HepG2 (cell line): ENCODE results near the gene ALOX5. TPM values are rescaled to one million over a fixed set of nuclear protein-coding genes. Genes with fewer than 3 reads are reported as not detected.

Experiments
- BCL6 ChIP-seq: IDR thresholded peaks from 2 replicates; pipeline ENCODE4 v1.6.1; 2016; ENCODE audit warnings: missing genetic modification reagents, missing compliant biosample characterization
- MIER2 ChIP-seq: IDR thresholded peaks from 2 replicates; pipeline ENCODE4 v1.6.1; 2016; ENCODE audit warnings: missing biosample characterization, missing genetic modification reagents
- PPARG ChIP-seq: conservative IDR thresholded peaks from 2 replicates; pipeline ENCODE4 v1.6.1; 2016; ENCODE audit warnings: missing biosample characterization, missing genetic modification reagents
- SMYD3 ChIP-seq: sonication (generic); formaldehyde crosslinking; IDR thresholded peaks from 2 replicates; pipeline ENCODE4 v1.8.1; 2023; ENCODE audit warnings: mild to moderate bottlenecking, missing genetic modification reagents
- ZNF382 ChIP-seq: sonication (generic); formaldehyde crosslinking; IDR thresholded peaks from 2 replicates; pipeline ENCODE4 v1.5.0; 2020; ENCODE audit warnings: missing genetic modification reagents, mild to moderate bottlenecking, borderline replicate concordance
- ZNF547 ChIP-seq: sonication (generic); formaldehyde crosslinking; IDR thresholded peaks from 2 replicates; pipeline ENCODE4 v1.5.1; 2020; ENCODE audit warnings: mild to moderate bottlenecking, missing genetic modification reagents
- ZNF781 ChIP-seq: sonication (generic); formaldehyde crosslinking; IDR thresholded peaks from 2 replicates; pipeline ENCODE4 v1.5.1; 2020; ENCODE audit warnings: borderline replicate concordance, mild to moderate bottlenecking, missing genetic modification reagents; ENCODE audit errors: not compliant biosample characterization
- ZNF850 ChIP-seq: sonication (generic); formaldehyde crosslinking; conservative IDR thresholded peaks from 2 replicates; pipeline ENCODE4 v1.9.0; 2021; ENCODE audit warnings: mild to moderate bottlenecking, missing genetic modification reagents
- polyA plus RNA-seq, 8 experiments: library from polyadenylated mRNA; depleted of rRNA in 3 of 8; stranded (reverse) in 7 of 8; unstranded in 1 of 8; fragments of >200 nt; fragmentation: Illumina TruSeq in 4 of 8; extraction: Trizol in 4 of 8; gene quantifications; 2 replicates each; pipeline versions ENCODE4 v1.2.1 to v1.2.3, GENCODE V29; 2011 to 2016; ENCODE audit warnings: low read depth in 4 of 8, missing spikeins in 1 of 8, mixed read lengths in 1 of 8; ENCODE audit not compliant: insufficient read depth in 1 of 8
- total RNA-seq, 5 experiments: library from RNA; depleted of rRNA; stranded (reverse); fragments of >200 nt; fragmentation: Illumina TruSeq; extraction: Trizol; gene quantifications; 2 replicates each; pipeline ENCODE4 v1.2.3, GENCODE V29; 2016; ENCODE audit warnings: low read depth in 1 of 5
- TF ChIP-seq, protein P1 (sequence below): IDR thresholded peaks from 2 replicates; pipeline ENCODE4 v1.6.1; 2016; ENCODE audit warnings: low read depth, missing genetic modification reagents, missing compliant biosample characterization
- TF ChIP-seq, protein P2 (sequence below): IDR thresholded peaks from 2 replicates; pipeline ENCODE4 v1.6.1; 2018; ENCODE audit warnings: missing genetic modification reagents, mild to moderate bottlenecking, missing compliant biosample characterization
- TF ChIP-seq, protein P3 (sequence below), 2 experiments: sonication (generic) in 1 of 2; formaldehyde crosslinking in 1 of 2; IDR thresholded peaks; 2 replicates each; pipeline versions ENCODE4 v1.6.1 to v1.9.0; 2014 to 2022; ENCODE audit warnings: antibody characterized with exemption in 1 of 2, borderline replicate concordance in 1 of 2, inconsistent platforms in 1 of 2, low read depth in 1 of 2, missing genetic modification reagents in 1 of 2
- TF ChIP-seq, protein P4 (sequence below): sonication (generic); formaldehyde crosslinking; IDR thresholded peaks from 2 replicates; pipeline ENCODE4 v1.4.0; 2020; ENCODE audit warnings: mild to moderate bottlenecking, low read depth, missing genetic modification reagents

Gene ALOX5
- total and polyA plus RNA-seq, 2 of the 13 experiments (the other 11 are each of a cell fraction or from before 2014, with no cell fraction given) = 0.04 TPM; not detected in 1

DNA sequence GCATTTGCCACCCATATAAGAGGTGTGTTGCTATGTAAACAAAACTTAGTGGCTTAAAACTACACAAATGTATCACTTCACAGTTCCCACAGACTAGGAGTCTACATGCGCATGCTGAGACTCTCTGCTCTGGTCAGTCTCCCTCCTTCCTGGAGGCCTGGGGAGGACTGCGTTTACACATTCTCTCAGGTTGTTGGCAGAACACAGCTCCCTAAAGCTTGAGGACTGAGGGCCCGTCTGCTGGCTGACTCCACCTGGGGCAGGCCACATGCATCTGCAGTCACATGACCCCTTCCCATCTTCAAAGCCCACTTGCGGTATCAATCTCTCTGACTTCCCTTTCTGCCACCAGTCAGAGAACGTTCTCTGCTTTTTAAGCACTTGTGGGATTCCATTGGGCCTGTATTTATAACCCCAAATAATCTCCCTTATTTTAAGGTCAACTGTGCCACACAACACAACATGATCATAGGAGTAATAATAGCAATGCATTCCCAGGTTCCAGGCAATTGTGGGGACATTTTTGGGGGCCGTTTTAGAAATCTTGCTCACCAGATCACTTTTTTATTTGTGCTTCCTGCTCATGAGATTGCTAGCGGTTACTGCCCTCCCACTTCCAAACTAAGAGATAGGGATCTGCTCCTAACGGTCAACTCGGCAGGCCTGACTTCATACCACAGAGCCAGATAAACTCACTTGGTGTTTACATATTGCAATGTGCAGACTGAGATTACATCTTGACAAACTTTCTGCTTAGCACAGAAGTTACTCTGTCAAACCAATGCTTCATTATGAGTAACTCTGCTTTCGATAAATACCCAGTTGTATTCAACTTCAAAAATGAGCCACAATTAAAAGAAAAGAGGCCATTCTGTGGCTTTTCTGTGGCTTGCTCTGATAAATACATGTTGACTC is 96.3 kb downstream of the ALOX5 start (continued):
- TF ChIP-seq, protein P1, sequence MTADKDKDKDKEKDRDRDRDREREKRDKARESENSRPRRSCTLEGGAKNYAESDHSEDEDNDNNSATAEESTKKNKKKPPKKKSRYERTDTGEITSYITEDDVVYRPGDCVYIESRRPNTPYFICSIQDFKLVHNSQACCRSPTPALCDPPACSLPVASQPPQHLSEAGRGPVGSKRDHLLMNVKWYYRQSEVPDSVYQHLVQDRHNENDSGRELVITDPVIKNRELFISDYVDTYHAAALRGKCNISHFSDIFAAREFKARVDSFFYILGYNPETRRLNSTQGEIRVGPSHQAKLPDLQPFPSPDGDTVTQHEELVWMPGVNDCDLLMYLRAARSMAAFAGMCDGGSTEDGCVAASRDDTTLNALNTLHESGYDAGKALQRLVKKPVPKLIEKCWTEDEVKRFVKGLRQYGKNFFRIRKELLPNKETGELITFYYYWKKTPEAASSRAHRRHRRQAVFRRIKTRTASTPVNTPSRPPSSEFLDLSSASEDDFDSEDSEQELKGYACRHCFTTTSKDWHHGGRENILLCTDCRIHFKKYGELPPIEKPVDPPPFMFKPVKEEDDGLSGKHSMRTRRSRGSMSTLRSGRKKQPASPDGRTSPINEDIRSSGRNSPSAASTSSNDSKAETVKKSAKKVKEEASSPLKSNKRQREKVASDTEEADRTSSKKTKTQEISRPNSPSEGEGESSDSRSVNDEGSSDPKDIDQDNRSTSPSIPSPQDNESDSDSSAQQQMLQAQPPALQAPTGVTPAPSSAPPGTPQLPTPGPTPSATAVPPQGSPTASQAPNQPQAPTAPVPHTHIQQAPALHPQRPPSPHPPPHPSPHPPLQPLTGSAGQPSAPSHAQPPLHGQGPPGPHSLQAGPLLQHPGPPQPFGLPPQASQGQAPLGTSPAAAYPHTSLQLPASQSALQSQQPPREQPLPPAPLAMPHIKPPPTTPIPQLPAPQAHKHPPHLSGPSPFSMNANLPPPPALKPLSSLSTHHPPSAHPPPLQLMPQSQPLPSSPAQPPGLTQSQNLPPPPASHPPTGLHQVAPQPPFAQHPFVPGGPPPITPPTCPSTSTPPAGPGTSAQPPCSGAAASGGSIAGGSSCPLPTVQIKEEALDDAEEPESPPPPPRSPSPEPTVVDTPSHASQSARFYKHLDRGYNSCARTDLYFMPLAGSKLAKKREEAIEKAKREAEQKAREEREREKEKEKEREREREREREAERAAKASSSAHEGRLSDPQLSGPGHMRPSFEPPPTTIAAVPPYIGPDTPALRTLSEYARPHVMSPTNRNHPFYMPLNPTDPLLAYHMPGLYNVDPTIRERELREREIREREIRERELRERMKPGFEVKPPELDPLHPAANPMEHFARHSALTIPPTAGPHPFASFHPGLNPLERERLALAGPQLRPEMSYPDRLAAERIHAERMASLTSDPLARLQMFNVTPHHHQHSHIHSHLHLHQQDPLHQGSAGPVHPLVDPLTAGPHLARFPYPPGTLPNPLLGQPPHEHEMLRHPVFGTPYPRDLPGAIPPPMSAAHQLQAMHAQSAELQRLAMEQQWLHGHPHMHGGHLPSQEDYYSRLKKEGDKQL (CRISPR knock-in tag) = 0 out of 2 replicates have a peak, but pooled peaks have one; percentile 41
- TF ChIP-seq, protein P2, sequence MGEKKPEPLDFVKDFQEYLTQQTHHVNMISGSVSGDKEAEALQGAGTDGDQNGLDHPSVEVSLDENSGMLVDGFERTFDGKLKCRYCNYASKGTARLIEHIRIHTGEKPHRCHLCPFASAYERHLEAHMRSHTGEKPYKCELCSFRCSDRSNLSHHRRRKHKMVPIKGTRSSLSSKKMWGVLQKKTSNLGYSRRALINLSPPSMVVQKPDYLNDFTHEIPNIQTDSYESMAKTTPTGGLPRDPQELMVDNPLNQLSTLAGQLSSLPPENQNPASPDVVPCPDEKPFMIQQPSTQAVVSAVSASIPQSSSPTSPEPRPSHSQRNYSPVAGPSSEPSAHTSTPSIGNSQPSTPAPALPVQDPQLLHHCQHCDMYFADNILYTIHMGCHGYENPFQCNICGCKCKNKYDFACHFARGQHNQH (CRISPR knock-in tag) = peak; percentile 42; the same call in 1 of the 2 replicates
- TF ChIP-seq SMYD3 (CRISPR knock-in tag) (no peak), MIER2 (CRISPR knock-in tag) (0 out of 2 replicates have a peak, but pooled peaks have one; percentile 41), PPARG (0 out of 2 replicates have a peak, but pooled peaks have one; percentile 15), ZNF382 (CRISPR knock-in tag) (no peak), ZNF547 (CRISPR knock-in tag) (no peak), ZNF850 (CRISPR knock-in tag) (no peak), ZNF781 (CRISPR knock-in tag) (no peak), BCL6 (CRISPR knock-in tag) (peak; percentile 71)
- TF ChIP-seq, protein P3, sequence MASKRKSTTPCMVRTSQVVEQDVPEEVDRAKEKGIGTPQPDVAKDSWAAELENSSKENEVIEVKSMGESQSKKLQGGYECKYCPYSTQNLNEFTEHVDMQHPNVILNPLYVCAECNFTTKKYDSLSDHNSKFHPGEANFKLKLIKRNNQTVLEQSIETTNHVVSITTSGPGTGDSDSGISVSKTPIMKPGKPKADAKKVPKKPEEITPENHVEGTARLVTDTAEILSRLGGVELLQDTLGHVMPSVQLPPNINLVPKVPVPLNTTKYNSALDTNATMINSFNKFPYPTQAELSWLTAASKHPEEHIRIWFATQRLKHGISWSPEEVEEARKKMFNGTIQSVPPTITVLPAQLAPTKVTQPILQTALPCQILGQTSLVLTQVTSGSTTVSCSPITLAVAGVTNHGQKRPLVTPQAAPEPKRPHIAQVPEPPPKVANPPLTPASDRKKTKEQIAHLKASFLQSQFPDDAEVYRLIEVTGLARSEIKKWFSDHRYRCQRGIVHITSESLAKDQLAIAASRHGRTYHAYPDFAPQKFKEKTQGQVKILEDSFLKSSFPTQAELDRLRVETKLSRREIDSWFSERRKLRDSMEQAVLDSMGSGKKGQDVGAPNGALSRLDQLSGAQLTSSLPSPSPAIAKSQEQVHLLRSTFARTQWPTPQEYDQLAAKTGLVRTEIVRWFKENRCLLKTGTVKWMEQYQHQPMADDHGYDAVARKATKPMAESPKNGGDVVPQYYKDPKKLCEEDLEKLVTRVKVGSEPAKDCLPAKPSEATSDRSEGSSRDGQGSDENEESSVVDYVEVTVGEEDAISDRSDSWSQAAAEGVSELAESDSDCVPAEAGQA (IDR thresholded peaks at IDR 0.05; ENCODE audit: low read depth) = no peak
- TF ChIP-seq, protein P3 (CRISPR knock-in tag; IDR thresholded peaks at IDR 0.05; ENCODE audit: borderline replicate concordance) = no peak
- TF ChIP-seq, protein P4, sequence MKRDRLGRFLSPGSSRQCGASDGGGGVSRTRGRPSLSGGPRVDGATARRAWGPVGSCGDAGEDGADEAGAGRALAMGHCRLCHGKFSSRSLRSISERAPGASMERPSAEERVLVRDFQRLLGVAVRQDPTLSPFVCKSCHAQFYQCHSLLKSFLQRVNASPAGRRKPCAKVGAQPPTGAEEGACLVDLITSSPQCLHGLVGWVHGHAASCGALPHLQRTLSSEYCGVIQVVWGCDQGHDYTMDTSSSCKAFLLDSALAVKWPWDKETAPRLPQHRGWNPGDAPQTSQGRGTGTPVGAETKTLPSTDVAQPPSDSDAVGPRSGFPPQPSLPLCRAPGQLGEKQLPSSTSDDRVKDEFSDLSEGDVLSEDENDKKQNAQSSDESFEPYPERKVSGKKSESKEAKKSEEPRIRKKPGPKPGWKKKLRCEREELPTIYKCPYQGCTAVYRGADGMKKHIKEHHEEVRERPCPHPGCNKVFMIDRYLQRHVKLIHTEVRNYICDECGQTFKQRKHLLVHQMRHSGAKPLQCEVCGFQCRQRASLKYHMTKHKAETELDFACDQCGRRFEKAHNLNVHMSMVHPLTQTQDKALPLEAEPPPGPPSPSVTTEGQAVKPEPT (CRISPR knock-in tag) = no peak
